GM18507 (cell line): ENCODE data around the gene MAN1A2.
A peak's percentile ranks its signal among the peaks of the same experiment; 100 is the strongest.
"Not testable (repeated sequence)": the region's sequence is repeated elsewhere in the genome, so short reads cannot be mapped to it uniquely, and the experiment has no call there.

Experiments used
- DNase-seq: peaks from one replicate; pipeline ENCODE4 v3.0.0; 2011; ENCODE audit warnings: low read depth; ENCODE audit not compliant: insufficient read length; ENCODE audit errors: extremely low spot score
- FAIRE-seq: peaks from 2 replicates; lab custom pipeline; 2011; peaks lifted over from hg19 to GRCh38; lab: Jason Lieb, UNC

Gene MAN1A2

GRCh38 chr1:117458410-117458809 is 91.2 kb downstream of the MAN1A2 start:
- not testable (repeated sequence) for DNase-seq, FAIRE-seq

- DNase-seq (no peak), FAIRE-seq (no peak)
Measured at GRCh38 chr1:117466761-117467160, 99.5 kb downstream of the MAN1A2 start.

DNA sequence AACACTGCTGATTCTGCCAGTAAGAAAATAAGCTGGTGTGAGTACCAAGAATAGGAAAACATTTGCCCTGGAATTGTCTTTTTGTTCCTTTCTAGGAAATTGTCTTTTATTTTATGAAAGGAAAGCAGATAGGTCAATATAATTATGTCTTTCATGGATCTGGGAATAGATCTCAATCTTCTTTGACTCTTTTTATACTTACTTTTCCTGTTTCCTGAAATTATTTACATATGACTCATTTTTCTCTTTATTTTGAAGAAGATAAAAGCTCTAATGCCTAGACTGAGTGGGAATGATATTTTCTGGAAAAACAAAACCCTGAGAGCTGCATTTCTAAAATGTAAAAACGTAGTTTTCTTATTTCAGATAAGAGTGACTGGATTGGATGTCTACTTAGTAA is 100.1 kb downstream of the MAN1A2 start:
- no peak for FAIRE-seq

GRCh38 chr1:117473063-117473462 is 105.8 kb downstream of the MAN1A2 start:
- FAIRE-seq (no peak), DNase-seq (no peak)

More for the DNA sequence above, 100.1 kb downstream of the MAN1A2 start:
- DNase-seq = no peak

GRCh38 chr1:117475495-117475894 is 108.2 kb downstream of the MAN1A2 start:
- DNase-seq, FAIRE-seq: not testable (repeated sequence)

DNA sequence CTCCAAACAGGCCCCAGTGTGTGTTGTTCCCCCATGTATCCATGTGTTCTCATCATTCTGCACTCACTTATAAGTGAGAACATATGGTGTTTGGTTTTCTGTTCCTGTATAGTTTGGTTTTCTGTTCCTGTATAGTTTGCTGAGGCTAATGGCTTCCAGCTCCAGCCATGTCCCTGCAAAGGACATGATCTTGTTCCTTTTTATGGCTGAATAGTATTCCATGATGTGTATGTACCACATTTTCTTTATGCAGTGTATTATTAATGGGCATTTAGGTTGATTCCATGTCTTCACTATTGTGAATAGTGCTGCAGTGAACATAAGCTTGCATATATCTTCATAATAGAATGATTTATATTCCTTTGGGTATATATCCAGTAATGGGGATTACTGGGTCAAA is 111.8 kb downstream of the MAN1A2 start:
- FAIRE-seq (no peak), DNase-seq (no peak)

GRCh38 chr1:117481410-117481809 is 114.2 kb downstream of the MAN1A2 start:
- FAIRE-seq (no peak), DNase-seq (no peak)

DNA sequence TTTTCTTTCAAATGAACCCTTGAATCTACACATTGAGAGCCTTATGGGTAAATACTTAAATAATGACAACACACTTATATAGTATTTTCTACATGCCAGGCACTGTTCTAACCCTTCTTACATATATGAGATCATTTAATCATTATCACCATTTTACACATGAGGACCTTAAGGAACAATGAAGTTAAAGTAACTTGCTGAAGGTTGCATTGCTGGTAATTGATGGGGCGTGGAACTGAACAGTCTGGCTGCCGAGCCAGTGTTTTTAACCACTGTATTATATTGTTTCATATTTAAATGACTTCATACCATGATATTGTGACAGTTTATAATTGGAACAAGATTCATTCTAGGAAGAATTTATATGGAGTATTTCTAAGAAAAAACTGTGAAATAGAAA is 126.7 kb downstream of the MAN1A2 start:
- DNase-seq (no peak), FAIRE-seq (no peak)

GRCh38 chr1:117495068-117495467 is 127.8 kb downstream of the MAN1A2 start:
- FAIRE-seq (no peak), DNase-seq (no peak)

DNA sequence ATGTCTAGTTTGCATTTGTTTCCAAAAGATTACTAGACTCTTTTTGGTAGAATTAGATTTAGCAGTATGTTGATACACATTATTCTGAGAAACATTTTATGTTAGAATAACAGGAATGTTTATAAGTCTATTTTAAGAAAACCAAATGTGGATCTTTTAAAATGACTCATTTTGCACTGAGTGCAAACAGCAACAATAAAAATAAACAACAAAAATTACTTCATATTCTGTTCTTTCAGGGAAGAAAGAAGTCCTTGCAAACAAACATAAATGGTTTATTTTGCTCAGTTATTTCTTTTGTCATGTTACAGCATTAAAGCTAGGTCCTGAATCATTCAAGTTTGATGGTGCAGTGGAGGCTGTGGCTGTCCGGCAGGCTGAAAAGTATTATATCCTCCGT is 131.8 kb downstream of the MAN1A2 start:
- FAIRE-seq (no peak), DNase-seq (no peak)

DNA sequence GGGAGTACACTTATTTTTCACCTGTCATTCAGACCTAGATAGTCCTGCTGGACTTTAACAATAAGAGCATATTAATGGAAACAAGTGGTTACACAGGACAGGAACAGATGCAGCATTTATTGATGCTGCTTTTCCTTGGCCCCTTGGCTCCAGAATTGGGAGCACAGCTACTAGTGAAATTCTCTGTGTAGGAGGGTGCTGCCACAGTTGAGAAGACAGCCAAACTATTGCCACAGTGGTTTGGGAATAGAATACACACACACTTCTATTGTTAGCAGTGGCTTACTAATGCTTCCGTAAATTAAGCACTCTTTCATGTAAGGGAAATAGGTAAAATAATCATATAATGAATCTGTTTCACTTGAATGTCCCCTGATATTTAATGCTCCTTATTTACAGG is 133.3 kb downstream of the MAN1A2 start:
- FAIRE-seq (no peak), DNase-seq (no peak)

GRCh38 chr1:117501281-117501680 is 134.0 kb downstream of the MAN1A2 start:
- DNase-seq (no peak), FAIRE-seq (no peak)

DNA sequence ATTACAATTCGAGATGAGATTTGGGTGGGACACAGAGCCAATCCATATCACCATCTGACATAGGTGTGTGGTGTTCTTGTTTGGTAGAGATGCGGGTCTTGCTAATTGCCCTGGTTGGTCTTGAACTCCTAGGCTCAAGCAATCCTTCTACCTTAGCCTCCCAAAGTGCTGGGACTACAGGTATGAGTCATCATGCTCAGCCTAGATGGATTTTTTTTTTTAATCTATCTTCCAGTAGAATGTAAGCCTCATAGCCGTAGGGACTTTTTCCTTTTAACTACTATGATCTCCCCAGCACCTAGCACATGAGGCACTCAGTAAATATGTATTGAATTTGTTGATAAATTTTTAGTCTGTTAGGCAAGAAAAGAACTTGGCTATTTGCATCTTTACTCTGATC is 144.0 kb downstream of the MAN1A2 start:
- DNase-seq (no peak), FAIRE-seq (no peak)

DNA sequence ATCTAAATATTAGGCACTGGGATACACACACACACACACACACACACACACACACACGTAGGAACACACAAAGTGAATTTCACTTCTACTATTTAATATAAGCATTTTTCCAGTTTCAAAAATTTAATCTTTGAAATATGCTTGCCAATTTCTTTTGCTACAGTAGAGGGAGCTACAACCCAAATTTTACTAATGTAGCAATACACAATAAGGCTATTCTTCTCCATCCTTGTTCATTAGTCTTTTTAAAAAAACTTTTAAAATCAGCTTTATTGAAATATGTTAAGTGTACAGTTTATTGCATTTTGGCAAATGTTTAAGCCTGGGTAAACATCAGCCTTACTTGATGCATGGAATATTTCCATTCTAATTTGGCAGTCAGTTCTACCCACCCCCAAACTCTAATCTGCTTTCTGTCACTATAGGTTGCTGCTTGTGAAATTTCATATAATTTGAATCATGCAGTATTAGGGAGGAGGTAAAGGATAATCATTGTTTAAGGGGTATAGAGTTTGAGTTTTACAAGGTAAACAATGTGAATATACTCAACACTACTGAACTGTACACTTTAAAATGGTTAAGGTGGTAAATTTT is 145.6 kb downstream of the MAN1A2 start:
- no peak for DNase-seq
- FAIRE-seq = no peak

DNA sequence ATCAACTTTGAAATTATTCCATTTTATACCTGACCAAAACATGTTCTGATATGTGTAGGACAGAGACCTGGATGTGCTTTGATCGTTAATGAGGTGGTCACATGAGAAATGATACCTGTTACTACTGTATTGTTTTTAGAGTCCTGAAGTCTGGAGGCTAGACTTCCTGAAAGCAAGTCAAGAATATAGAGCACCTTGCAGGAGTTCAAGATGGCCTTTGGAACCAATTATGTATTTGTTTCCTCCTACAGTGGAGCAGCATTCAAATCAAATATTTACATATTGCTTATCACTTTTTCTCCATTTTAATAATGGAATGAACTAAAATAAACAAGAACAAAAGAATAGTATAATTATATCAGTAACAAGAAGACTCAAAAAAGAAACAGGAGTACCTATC is 155.9 kb downstream of the MAN1A2 start:
- FAIRE-seq = no peak

DNA sequence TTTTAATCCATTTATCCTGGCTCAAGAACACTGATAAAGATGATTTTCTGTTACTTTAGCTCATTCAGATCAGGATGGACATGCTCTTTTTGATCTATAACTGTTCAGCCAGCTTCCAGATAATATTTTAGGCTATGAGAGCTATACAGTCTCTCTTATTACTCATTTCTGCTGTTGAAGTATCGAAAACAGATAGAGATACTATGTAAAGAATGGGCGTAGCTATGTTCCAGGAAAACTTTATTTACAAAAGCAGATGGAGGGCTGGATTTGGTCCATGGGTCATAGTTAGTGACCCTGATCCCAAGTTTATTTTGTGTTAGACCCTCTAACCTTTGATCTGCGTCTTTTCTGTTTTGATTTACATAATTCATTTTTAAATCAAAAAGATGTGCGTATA is 159.8 kb downstream of the MAN1A2 start:
- DNase-seq = no peak
- no peak for FAIRE-seq

More for the DNA sequence above, 155.9 kb downstream of the MAN1A2 start:
- DNase-seq = no peak

DNA sequence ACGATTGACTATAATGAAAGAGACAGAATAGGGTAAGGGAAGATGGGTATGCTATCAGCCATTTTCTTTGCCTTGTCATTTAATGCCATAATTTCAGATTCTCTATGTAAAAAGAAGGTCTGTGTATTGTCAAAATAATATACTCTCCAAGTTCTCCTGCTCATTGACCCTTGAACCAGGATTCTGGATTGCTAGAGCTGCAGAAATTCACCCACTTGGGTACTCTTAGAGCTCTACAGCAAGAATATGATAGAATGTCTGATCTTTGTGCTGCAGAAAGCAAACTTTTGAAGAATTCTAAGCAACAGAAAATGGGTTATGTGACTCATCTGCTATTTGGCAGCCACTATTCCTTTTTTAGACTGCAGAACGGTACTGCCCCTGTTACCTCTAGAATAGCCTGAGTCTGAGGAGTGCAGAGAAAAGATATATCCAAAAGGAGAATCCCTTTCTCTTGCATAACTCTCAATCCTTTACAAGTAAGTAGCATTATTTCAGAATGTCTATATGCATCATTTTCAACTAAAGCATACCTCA is 160.4 kb downstream of the MAN1A2 start:
- FAIRE-seq = no peak

GRCh38 chr1:117529683-117530082 is 162.4 kb downstream of the MAN1A2 start:
- FAIRE-seq = no peak

More for the DNA sequence above, 160.4 kb downstream of the MAN1A2 start:
- no peak for DNase-seq

DNA sequence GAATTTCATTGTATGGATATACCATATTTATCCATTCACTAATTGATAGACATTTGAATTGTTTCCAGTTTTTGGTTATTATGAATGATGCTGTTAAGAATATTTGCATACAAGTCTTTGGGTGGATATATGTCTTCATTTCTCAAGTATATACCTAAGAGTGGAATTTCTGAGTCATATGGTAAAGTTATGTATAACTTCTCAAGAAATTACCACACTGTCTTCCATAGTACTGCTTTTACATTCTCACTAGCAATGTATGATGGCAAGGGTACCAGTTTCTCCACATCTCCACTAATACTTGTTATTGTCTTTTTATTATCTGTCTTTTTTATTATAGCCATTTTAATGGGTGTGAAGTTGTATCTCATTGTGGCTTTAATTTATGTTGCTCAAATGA is 164.0 kb downstream of the MAN1A2 start:
- DNase-seq (no peak), FAIRE-seq (no peak)

More at GRCh38 chr1:117529683-117530082, 162.4 kb downstream of the MAN1A2 start:
- DNase-seq = no peak

DNA sequence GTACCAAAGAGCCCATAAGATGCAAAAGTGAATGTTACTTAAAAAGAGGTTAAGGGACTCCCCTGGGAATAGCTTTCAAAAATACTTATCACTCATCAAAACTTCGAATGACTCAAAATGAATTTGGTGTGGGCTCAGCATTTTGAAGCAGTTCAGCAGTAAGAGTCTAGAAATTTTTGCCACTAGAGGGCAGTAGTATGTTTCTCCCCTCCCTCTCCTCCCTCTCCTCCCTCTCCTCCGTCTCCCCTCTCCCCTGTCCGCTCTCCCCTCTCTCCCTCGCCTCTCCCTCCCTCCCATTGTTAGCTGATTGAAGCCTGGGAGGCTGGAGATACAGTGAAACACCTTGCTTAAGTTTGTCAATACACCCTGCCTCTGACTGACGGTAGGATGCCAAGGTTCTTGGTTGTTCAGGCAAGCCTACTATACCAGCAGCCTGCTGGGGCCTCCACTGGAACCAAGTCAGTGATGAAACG is 167.8 kb downstream of the MAN1A2 start:
- peak; percentile 76 for FAIRE-seq
- peak; percentile 23 for DNase-seq

DNA sequence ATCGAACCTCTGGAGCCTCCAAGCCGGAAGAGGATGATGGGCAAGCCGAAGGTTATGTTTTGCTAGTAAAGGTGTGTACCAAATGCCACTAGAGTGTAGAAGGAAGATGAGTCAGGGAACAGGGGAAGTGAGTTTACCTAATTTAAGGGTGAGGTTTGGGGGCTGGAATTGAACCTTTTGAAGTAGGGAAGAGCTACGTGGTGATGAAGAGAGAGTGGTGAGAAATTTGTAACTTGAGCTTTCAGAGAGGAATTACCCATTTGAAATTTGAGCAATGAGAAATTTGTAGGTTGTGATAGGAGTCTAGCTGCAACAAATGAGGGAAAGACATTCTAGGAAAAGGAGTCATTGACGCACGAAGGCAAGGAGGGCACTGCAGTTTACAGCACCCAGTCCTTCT is 168.6 kb downstream of the MAN1A2 start:
- no peak for DNase-seq
- FAIRE-seq = no peak
